GM12801 (cell line): Measurements from ENCODE around the gene TCP11.

ENCODE experiments used
- TF ChIP-seq, protein P1 (sequence below): IDR thresholded peaks from one replicate; pipeline ENCODE4 v1.5.1; 2011; ENCODE audit warnings: control low read depth; ENCODE audit not compliant: insufficient read length; ENCODE audit errors: extremely low read depth

TCP11 gene

GRCh38 chr6:35152067-35152707 lies 11.0 kb upstream of the TCP11 start:
- TF ChIP-seq, protein P1, sequence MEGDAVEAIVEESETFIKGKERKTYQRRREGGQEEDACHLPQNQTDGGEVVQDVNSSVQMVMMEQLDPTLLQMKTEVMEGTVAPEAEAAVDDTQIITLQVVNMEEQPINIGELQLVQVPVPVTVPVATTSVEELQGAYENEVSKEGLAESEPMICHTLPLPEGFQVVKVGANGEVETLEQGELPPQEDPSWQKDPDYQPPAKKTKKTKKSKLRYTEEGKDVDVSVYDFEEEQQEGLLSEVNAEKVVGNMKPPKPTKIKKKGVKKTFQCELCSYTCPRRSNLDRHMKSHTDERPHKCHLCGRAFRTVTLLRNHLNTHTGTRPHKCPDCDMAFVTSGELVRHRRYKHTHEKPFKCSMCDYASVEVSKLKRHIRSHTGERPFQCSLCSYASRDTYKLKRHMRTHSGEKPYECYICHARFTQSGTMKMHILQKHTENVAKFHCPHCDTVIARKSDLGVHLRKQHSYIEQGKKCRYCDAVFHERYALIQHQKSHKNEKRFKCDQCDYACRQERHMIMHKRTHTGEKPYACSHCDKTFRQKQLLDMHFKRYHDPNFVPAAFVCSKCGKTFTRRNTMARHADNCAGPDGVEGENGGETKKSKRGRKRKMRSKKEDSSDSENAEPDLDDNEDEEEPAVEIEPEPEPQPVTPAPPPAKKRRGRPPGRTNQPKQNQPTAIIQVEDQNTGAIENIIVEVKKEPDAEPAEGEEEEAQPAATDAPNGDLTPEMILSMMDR: no peak

GRCh38 chr6:35151466-35151865 lies 10.3 kb upstream of the TCP11 start:
- TF ChIP-seq, protein P1: no peak

DNA sequence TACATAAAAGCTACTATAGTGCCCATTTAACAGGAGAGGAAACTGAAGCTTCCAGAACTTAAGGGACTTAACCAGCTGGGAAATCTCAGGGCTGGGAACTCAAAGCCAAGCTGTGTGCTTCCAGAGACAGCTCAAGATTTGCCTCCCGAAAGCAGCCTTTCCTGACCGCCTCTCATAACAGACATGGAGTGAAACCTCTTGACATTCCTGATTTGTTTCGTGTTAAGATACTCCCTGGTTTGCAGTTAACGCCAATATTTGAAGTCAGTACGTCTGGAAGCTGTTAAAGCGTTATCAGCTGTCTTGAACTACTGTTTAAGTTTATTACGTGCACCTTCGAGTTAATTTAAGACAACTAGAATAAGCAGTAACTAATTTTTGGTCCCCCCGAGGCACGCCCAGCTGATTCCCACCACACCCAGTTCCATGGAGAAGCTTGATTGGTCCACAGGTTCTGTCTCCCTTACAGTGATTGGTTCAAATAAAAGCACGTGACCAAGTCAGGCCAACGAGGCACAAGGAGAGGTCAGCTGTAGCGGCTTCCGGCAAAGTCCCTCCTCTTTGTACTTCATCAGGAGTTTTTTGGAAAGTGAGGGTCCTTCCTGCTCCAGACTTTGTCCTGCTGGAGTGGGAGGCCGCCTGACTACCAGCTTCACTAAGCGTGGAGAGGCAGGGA lies 8.9 kb upstream of the TCP11 start:
- TF ChIP-seq, protein P1: no peak

DNA sequence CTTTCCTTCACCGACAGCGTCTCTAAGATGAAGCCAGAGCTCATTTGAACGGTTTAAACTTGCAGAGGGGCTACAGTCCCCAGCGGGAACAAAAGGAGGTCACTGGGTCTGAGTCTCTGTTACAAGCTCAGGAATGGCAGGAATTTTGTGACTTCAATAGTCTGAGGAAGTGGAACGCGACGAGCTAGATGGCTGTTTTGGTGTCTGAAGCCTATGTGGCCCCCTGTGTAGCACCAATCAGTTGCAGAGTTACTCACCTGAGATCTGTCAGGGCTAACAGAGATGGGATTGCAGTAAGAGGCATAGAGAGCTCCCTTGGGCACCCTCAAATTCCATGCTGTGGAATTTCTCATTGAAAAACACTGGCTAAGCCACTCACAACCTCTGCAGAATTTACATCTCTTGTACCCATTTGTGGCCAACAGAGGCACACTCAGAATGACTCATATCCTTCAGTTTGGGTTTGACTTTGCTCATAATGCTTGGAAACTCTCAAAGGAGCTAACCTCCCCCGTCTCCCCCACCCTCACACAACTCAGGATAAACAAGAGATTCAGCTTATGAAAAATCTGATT lies 7.1 kb upstream of the TCP11 start:
- TF ChIP-seq, protein P1: no peak

GRCh38 chr6:35147486-35147885 lies 6.3 kb upstream of the TCP11 start:
- TF ChIP-seq, protein P1: no peak

DNA sequence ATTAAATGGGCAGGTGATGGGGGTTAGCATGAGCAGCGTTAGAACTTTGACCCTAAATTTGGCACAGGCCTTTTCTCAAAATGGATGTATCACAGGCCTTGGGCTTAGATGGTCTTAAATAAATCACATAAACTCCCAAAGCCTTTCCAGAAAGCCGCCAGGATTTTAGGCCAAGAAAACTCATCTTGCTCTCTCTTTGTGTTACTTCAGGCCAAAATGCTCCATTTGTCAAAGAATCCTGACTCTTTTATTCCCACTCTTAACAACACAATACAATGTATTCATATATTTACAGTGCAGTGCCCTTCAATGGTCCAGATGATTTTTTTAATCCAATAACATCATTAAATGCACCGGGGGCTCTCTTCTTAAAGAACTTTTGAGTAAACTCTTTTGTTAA lies 5.9 kb upstream of the TCP11 start:
- TF ChIP-seq, protein P1: no peak

- TF ChIP-seq, protein P1: no peak
These were observed 5.3 kb upstream of the TCP11 start for GRCh38 chr6:35146453-35146852.
